WTC11 (cell line): Measurements from ENCODE around the gene LRP4. TPM values are rescaled to one million over a fixed set of nuclear protein-coding genes. Genes with fewer than 3 reads are reported as not detected.

Experiments used
- ATAC-seq: fragments of 200-7000 bp; cut with Tn5 transposase; 2 replicates; pipeline ENCODE4 v1.10.0; 2021; ENCODE audit warnings: mild to moderate bottlenecking, moderate library complexity
- CTCF ChIA-PET: fragments of 300-600 bp; sonication (Branson Sonifier 250); formaldehyde crosslinking; loops from one replicate; lab custom pipeline; 2021; ENCODE audit warnings: antibody characterized with exemption; lab: Charles Lee
- POLR2A ChIA-PET: fragments of 350-600 bp; sonication (Branson Sonifier 250); formaldehyde crosslinking; loops from one replicate; lab custom pipeline; 2021; ENCODE audit warnings: antibody characterized with exemption; lab: Charles Lee
- DNase-seq: peaks from one replicate; pipeline ENCODE4 v3.0.0; 2021; ENCODE audit warnings: low spot score
- H3K27ac Mint-ChIP-seq: 2 replicates; pipeline ENCODE4 v1.8.0; 2021; ENCODE audit warnings: mixed read lengths
- H3K27me3 Mint-ChIP-seq: 2 replicates; pipeline ENCODE4 v1.8.0; 2021; ENCODE audit warnings: low read depth, mild to moderate bottlenecking, moderate library complexity, mixed read lengths
- H3K36me3 Mint-ChIP-seq: 2 replicates; pipeline ENCODE4 v1.8.0; 2021; ENCODE audit warnings: mixed read lengths
- H3K4me1 Mint-ChIP-seq: 2 replicates; pipeline ENCODE4 v1.8.0; 2022; ENCODE audit warnings: mixed read lengths
- H3K4me3 Mint-ChIP-seq: 2 replicates; pipeline ENCODE4 v1.8.0; 2021; ENCODE audit warnings: mild to moderate bottlenecking, moderate library complexity, mixed read lengths
- H3K9me3 Mint-ChIP-seq: 2 replicates; pipeline ENCODE4 v1.8.0; 2021; ENCODE audit warnings: mixed read lengths
- CREB1 ChIP-seq: sonication (generic); formaldehyde crosslinking; IDR thresholded peaks from 2 replicates; pipeline ENCODE4 v1.8.0; 2023; ENCODE audit warnings: mild to moderate bottlenecking, missing genetic modification reagents
- ELF4 ChIP-seq: sonication (generic); formaldehyde crosslinking; IDR thresholded peaks from 2 replicates; pipeline ENCODE4 v1.8.1; 2022; ENCODE audit warnings: low read depth, mild to moderate bottlenecking, moderate library complexity, missing genetic modification reagents
- FOXK1 ChIP-seq: sonication (generic); formaldehyde crosslinking; IDR thresholded peaks from 2 replicates; pipeline ENCODE4 v1.8.0; 2022; ENCODE audit warnings: mild to moderate bottlenecking, moderate library complexity, missing genetic modification reagents
- GABPB1 ChIP-seq: sonication (generic); formaldehyde crosslinking; IDR thresholded peaks from 2 replicates; pipeline ENCODE4 v1.8.1; 2023; ENCODE audit warnings: mild to moderate bottlenecking, missing genetic modification reagents
- GRHL2 ChIP-seq: fragments of 250-450 bp; sonication (Bioruptor Pico); IDR thresholded peaks from 2 replicates; pipeline ENCODE4 v1.8.0; 2022; ENCODE audit warnings: mild to moderate bottlenecking, moderate library complexity; ENCODE audit not compliant: insufficient replicate concordance, severe bottlenecking
- IRF2 ChIP-seq: sonication (generic); formaldehyde crosslinking; IDR thresholded peaks from 2 replicates; pipeline ENCODE4 v1.8.0; 2022; ENCODE audit warnings: low read depth, missing genetic modification reagents, borderline replicate concordance
- JAZF1 ChIP-seq: fragments of 250-450 bp; sonication (Bioruptor Pico); IDR thresholded peaks from 2 replicates; pipeline ENCODE4 v1.9.0; 2021; ENCODE audit warnings: moderate library complexity, mild to moderate bottlenecking, inconsistent platforms
- NFE2L1 ChIP-seq: sonication (generic); formaldehyde crosslinking; IDR thresholded peaks from 2 replicates; pipeline ENCODE4 v1.8.1; 2023; ENCODE audit warnings: missing genetic modification reagents
- NFYB ChIP-seq: sonication (generic); formaldehyde crosslinking; conservative IDR thresholded peaks from 2 replicates; pipeline ENCODE4 v1.8.0; 2022; ENCODE audit warnings: low read depth, missing genetic modification reagents
- OVOL2 ChIP-seq: fragments of 250-450 bp; sonication (Bioruptor Pico); IDR thresholded peaks from 2 replicates; pipeline ENCODE4 v1.9.0; 2021; ENCODE audit warnings: mild to moderate bottlenecking, borderline replicate concordance
- RELA ChIP-seq: sonication (generic); formaldehyde crosslinking; IDR thresholded peaks from 2 replicates; pipeline ENCODE4 v1.8.1; 2022; ENCODE audit warnings: missing genetic modification reagents, mild to moderate bottlenecking, borderline replicate concordance
- RORB ChIP-seq: fragments of 250-450 bp; sonication (Bioruptor Pico); IDR thresholded peaks from 2 replicates; pipeline ENCODE4 v1.9.0; 2021; ENCODE audit warnings: mild to moderate bottlenecking
- TP53 ChIP-seq: sonication (generic); formaldehyde crosslinking; IDR thresholded peaks from 2 replicates; pipeline ENCODE4 v1.8.1; 2023; ENCODE audit warnings: mild to moderate bottlenecking, missing genetic modification reagents
- ZNF263 ChIP-seq: sonication (generic); formaldehyde crosslinking; IDR thresholded peaks from 2 replicates; pipeline ENCODE4 v1.8.1; 2022; ENCODE audit warnings: low read depth, mild to moderate bottlenecking, moderate library complexity, missing genetic modification reagents
- ZNF423 ChIP-seq: fragments of 250-450 bp; sonication (Bioruptor Pico); IDR thresholded peaks from 2 replicates; pipeline ENCODE4 v2.1.2; 2022; ENCODE audit warnings: mild to moderate bottlenecking, moderate library complexity
- total RNA-seq: library from RNA; stranded (reverse); gene quantifications from 3 replicates; pipeline ENCODE4 v1.2.3, GENCODE V29; 2021
- TF ChIP-seq, protein P1 (sequence below): sonication (generic); formaldehyde crosslinking; conservative IDR thresholded peaks from 2 replicates; pipeline ENCODE4 v1.8.1; 2023; ENCODE audit warnings: mild to moderate bottlenecking, low read depth, missing genetic modification reagents, moderate library complexity
- TF ChIP-seq, protein P2 (sequence below): fragments of 200-600 bp; IDR thresholded peaks from 2 replicates; pipeline ENCODE4 v1.8.0; 2022; ENCODE audit warnings: antibody characterized with exemption

LRP4 gene
- total RNA-seq, 1 experiment from 2014 or later = 39.5 TPM

DNA sequence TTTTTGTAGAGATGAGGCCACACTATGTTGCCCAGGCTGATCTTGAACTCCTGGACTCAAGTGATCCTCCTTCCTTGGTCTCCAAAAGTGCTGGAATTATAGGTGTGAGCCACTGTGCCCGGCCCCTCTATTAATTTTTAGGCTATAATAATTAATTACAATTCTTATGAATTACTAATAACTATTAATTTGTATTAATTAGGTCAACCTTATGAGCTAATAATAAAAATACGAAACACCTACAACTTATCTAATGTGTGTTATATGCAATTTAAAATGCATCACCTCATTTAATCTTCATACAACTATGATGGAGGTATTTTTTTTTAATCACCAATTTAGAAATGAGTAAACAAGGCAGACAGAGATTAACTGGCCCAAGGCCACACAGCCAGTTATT is 26.2 kb downstream of the LRP4 start:
- Mint-ChIP-seq H3K36me3 (peaks cover 57% of the 10 kb centered on the region), H3K9me3 (no peaks in the 10 kb centered on the region), H3K4me1 (0 out of 2 replicates have a peak, but pooled peaks cover 7% of the 10 kb centered on the region), H3K27me3 (no peaks in the 10 kb centered on the region), H3K4me3 (no peak overlapping the region), H3K27ac (no peak overlapping the region)
- no peak for ATAC-seq
- TF ChIP-seq IRF2 (CRISPR knock-in tag) = no peak
- TF ChIP-seq, protein P1, sequence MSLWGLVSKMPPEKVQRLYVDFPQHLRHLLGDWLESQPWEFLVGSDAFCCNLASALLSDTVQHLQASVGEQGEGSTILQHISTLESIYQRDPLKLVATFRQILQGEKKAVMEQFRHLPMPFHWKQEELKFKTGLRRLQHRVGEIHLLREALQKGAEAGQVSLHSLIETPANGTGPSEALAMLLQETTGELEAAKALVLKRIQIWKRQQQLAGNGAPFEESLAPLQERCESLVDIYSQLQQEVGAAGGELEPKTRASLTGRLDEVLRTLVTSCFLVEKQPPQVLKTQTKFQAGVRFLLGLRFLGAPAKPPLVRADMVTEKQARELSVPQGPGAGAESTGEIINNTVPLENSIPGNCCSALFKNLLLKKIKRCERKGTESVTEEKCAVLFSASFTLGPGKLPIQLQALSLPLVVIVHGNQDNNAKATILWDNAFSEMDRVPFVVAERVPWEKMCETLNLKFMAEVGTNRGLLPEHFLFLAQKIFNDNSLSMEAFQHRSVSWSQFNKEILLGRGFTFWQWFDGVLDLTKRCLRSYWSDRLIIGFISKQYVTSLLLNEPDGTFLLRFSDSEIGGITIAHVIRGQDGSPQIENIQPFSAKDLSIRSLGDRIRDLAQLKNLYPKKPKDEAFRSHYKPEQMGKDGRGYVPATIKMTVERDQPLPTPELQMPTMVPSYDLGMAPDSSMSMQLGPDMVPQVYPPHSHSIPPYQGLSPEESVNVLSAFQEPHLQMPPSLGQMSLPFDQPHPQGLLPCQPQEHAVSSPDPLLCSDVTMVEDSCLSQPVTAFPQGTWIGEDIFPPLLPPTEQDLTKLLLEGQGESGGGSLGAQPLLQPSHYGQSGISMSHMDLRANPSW (CRISPR knock-in tag) = no peak
- no peak for TF ChIP-seq ZNF423 (CRISPR knock-in tag)
- TF ChIP-seq RORB = no peak
- no peak for TF ChIP-seq CREB1 (CRISPR knock-in tag)
- TF ChIP-seq ELF4 (CRISPR knock-in tag) = no peak
- no peak for TF ChIP-seq GABPB1 (CRISPR knock-in tag)
- no peak for TF ChIP-seq GRHL2 (CRISPR knock-in tag)
- no peak for TF ChIP-seq OVOL2 (CRISPR knock-in tag)
- ChIA-PET CTCF (interaction anchor here (0.8 to 2.3 kb wide), 3 partner anchors 201 to 322 kb away, joined by 3 to 17 read pairs (median 3); no protein-coding TSS in a partner anchor), POLR2A (no interaction called here)
- DNase-seq = no peak

DNA sequence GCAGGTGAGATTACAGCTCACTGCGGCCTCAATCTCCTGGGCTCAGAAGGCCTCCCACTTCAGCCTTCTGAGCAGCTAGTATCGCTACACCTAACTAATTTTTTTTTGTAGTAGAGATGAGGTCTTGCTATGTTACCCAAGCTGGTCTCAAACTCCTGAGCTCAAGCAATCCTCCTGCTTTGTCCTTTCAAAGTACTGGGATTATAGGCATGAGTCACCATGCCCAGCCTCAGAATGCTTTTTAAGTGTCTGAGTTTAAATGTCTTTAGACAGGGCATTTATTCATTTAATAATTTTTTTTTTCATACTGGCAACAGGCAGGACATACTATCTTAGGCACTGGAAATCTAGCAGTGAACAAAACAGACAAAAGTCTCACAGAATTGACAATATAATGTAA is 27.7 kb downstream of the LRP4 start:
- H3K4me1 Mint-ChIP-seq = no peaks in the 10 kb centered on the region
- ATAC-seq (no peak), DNase-seq (no peak)
- TF ChIP-seq FOXK1 (CRISPR knock-in tag) = no peak
- POLR2A ChIA-PET = interaction anchor here (0.7 kb wide), 1 partner anchor 123 kb away, joined by 3 read pairs; no protein-coding TSS in a partner anchor
- no peak overlapping the region for H3K4me3 Mint-ChIP-seq
- H3K36me3 Mint-ChIP-seq = peaks cover 60% of the 10 kb centered on the region
- CTCF ChIA-PET = interaction anchor here (0.8 to 2.3 kb wide), 3 partner anchors 22 to 262 kb away, joined by 3 to 17 read pairs (median 3); no protein-coding TSS in a partner anchor
- H3K27ac Mint-ChIP-seq = no peak overlapping the region
- H3K27me3 Mint-ChIP-seq = no peaks in the 10 kb centered on the region
- H3K9me3 Mint-ChIP-seq = no peaks in the 10 kb centered on the region

DNA sequence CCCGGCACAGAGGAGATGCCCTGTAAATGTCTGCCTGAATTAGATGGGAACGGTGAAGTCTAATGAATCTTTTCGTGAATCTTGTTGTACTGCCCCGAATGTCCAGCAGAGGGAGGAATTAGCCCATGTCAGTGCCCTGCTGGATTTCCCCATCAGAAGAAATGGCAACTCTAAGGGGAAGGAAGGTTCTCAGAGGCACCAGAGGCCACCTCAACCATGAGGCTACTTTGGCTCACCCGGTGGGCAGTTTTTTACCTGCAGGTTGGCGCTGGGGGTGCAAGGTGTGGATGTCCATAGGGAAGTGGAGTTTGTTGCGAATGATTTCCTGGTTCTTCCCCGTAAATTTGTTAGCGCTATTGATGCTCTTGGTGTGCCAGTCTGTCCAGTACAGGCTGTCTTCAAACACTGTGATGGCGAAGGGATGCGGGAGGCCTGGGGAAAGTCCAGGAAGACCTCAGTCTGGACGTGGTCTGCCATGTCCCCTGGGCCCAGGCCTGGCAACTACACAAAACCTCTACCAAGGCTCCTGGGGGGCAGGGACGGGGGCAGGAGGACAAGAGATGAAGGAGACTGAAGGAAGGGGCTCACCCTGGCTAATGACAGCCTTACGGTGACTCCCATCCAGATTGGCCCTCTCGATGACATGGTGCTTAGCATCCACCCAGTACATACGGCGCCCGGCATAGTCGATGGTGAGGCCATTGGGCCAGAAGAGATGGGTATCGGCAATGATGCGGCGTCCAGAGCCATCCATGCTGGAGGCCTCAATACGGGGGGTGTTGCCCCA is 28.5 kb downstream of the LRP4 start:
- Mint-ChIP-seq H3K36me3 (peaks cover 61% of the 10 kb centered on the region), H3K4me1 (no peaks in the 10 kb centered on the region), H3K4me3 (no peak overlapping the region), H3K9me3 (no peaks in the 10 kb centered on the region), H3K27ac (no peak overlapping the region; the same call in 1 of the 2 replicates), H3K27me3 (no peaks in the 10 kb centered on the region)
- ChIA-PET POLR2A (interaction anchor here (0.7 kb wide), 1 partner anchor 122 kb away, joined by 3 read pairs; no protein-coding TSS in a partner anchor), CTCF (interaction anchor here (1.0 to 2.3 kb wide), 2 partner anchors 23 to 263 kb away, joined by 3 to 17 read pairs; no protein-coding TSS in a partner anchor)
- ATAC-seq (peak; percentile 95), DNase-seq (peak; percentile 80)
- TF ChIP-seq, protein P2, sequence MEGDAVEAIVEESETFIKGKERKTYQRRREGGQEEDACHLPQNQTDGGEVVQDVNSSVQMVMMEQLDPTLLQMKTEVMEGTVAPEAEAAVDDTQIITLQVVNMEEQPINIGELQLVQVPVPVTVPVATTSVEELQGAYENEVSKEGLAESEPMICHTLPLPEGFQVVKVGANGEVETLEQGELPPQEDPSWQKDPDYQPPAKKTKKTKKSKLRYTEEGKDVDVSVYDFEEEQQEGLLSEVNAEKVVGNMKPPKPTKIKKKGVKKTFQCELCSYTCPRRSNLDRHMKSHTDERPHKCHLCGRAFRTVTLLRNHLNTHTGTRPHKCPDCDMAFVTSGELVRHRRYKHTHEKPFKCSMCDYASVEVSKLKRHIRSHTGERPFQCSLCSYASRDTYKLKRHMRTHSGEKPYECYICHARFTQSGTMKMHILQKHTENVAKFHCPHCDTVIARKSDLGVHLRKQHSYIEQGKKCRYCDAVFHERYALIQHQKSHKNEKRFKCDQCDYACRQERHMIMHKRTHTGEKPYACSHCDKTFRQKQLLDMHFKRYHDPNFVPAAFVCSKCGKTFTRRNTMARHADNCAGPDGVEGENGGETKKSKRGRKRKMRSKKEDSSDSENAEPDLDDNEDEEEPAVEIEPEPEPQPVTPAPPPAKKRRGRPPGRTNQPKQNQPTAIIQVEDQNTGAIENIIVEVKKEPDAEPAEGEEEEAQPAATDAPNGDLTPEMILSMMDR = peak; percentile 88
- TF ChIP-seq GRHL2 (CRISPR knock-in tag) = no peak
- TF ChIP-seq JAZF1 (CRISPR knock-in tag) = no peak

DNA sequence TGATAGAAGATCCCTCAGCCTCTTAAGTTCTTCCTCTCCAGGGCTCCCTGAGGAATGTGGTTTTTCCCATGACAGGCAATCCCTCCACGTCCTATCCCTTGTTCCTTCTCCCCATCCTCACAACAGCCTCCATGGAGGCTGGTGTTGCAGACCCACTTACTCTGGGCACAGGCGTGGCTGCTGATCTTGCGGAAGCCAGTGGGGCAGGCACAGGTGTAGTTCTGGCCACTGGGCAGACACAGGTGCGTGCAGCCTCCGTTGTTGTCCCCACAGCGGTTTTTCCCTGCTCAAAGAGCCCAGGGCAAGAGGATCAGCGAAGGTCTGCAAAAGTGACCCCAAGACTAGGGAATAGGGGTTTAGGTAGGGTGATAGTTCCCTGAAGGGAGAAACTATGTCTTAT is 29.1 kb downstream of the LRP4 start:
- Mint-ChIP-seq H3K27me3 (no peaks in the 10 kb centered on the region), H3K36me3 (peaks cover 58% of the 10 kb centered on the region), H3K4me3 (no peak overlapping the region), H3K9me3 (no peaks in the 10 kb centered on the region), H3K4me1 (no peaks in the 10 kb centered on the region), H3K27ac (no peak overlapping the region)
- no peak for ATAC-seq
- TF ChIP-seq NFYB (CRISPR knock-in tag) (no peak), ZNF263 (CRISPR knock-in tag) (no peak), RELA (CRISPR knock-in tag) (no peak), TP53 (CRISPR knock-in tag) (no peak), NFE2L1 (CRISPR knock-in tag) (no peak)
- POLR2A ChIA-PET = no interaction called here
- CTCF ChIA-PET = no interaction called here
- DNase-seq = no peak
